Smooth muscle cell of the brain vasculature (primary cell): ENCODE results near the gene ATP11B.
"Not testable (repeated sequence)": the region's sequence is repeated elsewhere in the genome, so short reads cannot be mapped to it uniquely, and the experiment has no call there.

Experiments used
- DNase-seq: peaks from one replicate; pipeline ENCODE4 v3.0.0-alpha.2; 2012; ENCODE audit warnings: low read depth, low spot score

ATP11B gene

DNA sequence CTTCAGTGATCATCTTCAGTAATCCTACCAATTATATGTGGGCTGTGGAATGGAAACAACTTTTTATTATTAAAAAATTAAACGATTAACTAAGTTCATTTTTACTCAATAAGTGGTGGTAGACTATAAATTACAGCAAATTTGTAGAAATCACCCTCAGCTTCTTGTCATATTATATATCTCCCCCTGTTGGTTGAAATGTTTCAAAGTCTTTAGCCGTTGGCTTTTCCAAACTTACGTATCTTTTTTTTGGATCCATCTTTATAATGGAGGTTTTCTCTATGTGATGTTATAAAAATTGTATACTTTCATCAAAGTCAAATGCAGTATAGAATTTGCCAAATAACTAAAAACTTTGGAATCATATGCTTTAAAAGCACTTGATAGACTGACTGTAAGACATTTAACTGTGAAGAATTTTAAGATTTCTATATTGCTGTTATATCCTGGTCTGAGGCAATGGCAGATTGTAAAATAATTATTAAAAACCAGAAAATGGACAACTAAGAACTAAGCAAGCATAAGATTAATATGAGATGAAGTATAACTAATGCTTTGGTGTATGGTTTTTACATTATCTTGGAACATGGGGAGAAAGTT, 44.7 kb downstream of the ATP11B start:
- DNase-seq, result no peak

DNA sequence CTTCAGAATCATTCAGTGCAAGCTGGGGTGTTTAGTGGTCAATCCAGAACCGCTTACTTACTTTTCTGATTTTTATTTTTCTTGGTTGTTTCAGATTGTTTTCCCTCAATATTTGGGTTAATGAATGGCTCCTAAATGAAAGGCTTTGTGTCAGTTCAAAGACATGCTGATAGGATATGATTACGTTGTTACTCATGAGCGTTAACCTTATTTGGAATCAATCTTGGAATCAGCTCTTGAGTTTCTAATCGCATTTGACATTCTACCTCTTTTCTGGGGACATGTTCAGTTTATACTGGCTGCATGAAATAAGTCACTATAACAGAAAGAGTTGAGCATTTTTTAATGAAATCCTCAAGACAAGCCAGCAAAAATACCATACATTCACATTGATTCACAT, 50.2 kb downstream of the ATP11B start:
- no peak for DNase-seq

DNA sequence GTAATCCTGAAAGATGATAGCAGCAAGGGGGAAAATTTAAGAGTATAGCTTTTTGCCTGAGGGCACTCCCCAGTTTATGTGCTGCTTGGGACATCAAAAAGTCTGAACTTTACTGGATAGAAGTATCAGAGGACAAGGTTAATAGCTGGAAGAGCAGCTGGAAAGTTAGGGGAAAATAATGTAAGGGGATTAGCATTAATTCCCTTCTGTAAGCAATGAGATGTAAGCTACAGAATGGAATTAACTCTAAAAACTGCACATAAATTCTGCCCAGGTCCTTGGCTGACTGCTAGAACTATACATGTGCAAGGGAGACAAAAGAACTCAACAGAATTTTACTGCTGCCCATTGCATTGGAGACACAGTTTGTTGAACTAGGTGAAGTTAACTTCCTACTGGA, 55.6 kb downstream of the ATP11B start:
- DNase-seq, result no peak

DNA sequence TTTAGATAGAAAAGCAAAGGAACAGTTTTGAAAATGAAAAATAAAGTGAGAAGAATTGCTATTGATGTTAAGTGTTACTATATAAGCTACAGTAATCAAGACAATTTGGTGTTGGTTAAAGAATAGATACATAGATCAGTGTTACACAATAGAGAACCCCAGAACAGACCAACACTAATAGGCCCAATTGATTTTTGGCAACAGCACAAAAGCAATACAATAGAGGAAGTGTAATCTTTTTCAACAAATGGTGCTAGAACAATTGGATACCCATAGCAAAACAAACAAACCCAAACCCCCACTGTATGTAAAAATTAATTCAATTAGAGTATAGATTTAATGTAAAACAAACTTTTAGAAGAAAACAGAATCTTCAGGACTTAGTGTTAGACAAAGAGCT, 61.8 kb downstream of the ATP11B start:
- no peak for DNase-seq

DNA sequence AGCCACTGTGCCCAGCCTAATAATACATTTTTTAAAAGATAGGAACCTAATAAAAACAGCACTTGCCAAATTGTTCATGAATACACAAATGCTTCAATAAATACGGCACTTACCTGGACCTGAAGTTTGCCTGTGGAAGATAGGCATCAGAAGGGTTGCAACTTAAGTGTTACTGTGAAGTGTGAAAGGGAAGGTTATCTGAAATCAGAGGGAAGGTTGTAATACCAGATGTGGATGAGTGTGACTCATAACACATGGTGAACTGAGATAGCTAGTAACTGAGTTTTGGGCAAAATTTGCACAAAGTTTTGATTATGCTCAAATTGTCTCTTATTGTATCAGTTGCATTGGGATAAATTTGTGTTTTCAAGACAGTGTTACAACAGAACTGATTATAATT, 68.0 kb downstream of the ATP11B start:
- no peak for DNase-seq

DNA sequence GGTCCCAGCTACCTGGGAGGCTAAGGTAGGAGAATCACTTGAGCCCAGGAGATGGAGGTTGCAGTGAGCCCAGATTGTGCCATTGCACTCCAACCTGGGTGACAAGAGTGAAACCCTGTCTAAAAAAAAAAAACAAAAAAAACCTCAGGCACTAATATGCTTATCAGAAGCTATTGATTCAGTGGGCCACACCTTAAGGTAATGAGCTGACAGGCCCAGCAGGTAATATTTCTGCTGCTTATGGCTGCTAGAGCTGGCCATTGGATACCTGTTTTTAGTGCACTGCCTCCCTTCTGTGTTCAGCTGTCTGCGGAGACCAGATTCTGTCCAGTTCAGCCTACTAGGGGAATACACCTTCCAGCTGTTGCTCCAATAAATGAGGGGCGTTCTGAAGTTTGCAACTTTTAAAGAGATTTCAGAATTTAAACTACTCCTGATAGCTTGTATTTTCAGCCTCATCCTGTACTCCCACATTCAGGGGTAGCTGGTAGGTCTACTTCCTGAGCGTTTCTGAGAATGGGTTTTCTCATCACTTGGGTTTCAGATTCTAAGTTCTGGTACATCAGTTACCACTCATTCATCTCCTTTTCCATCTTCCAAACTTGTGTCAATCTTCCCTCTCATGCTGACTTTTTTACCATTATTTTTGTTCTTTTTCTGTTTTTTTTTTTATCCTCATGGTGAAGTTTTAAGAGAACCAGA, 69.0 kb downstream of the ATP11B start:
- no peak for DNase-seq

DNA sequence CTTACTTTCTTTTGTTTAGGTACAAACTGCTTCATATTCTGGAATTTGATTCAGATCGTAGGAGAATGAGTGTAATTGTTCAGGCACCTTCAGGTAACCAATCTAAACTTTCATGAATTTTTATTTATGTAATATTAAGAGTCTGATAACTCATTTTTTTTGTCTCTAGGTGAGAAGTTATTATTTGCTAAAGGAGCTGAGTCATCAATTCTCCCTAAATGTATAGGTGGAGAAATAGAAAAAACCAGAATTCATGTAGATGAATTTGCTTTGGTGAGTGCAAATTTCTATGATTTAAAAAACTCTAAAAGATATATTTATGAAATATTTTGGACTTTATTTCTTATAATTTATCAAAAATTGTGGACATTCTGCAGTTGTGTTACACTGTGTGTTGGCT, 75.8 kb downstream of the ATP11B start:
- no peak for DNase-seq

DNA sequence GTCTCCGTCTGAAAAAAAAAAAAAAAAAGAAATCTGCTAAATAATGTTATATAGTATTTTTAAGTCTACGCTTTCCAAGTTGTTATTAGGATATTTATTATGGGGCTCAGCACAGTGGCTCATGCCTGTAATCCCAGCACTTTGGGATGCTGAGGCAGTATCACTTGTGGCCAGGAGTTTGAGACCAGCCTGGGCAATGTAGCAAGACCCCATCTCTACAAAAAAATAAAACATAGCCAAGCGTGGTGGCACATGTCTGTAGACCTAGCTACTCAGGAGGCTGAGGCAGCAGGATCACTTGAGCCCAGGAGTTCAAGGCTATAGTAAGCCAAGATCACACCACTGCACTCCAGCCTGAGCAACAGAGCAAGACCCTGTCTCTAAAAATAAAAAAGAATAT, 77.6 kb downstream of the ATP11B start:
- not testable (repeated sequence) for DNase-seq

DNA sequence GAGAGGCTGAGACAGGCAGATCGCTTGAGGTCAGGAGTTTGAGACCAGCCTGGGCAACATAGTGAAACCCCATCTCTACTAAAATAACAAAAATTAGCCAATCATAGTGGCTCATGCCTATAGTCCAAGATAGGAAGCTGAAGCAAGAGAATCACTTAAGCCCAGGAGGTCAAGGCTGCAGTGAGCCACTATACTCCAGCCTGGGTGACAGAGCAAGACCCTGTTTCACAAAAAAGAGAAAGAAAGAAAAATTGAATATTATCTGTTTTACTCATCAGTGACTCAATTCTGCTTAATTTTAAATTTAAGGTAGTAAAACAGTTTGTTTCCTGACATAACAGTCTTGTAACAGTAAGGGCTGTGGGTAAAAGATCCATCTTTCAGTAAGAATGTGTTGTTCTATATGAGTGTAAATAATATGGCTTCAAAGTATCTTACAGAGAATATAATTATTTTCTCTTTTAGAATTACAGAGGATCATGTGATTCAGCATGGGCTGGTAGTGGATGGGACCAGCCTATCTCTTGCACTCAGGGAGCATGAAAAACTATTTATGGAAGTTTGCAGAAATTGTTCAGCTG, 85.8 kb downstream of the ATP11B start:
- DNase-seq, result no peak

DNA sequence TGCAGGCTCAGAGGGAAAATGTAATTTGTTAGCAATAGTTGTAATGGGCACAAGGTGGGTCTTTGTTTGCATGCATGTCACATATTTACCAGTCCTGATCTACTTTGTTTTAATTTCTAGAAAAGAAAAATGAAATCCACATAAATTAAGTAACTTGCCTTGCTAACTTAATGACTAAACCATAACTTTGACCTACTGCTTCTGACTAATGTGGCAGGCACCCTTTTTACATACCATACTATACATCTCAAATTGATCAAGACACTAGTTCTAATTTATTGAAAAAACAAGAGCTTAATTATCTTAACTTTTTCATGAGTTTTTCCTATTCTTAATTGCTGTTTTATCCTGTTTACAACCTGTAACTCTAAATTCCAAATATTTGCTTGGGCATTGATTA, 93.2 kb downstream of the ATP11B start:
- DNase-seq, result no peak

DNA sequence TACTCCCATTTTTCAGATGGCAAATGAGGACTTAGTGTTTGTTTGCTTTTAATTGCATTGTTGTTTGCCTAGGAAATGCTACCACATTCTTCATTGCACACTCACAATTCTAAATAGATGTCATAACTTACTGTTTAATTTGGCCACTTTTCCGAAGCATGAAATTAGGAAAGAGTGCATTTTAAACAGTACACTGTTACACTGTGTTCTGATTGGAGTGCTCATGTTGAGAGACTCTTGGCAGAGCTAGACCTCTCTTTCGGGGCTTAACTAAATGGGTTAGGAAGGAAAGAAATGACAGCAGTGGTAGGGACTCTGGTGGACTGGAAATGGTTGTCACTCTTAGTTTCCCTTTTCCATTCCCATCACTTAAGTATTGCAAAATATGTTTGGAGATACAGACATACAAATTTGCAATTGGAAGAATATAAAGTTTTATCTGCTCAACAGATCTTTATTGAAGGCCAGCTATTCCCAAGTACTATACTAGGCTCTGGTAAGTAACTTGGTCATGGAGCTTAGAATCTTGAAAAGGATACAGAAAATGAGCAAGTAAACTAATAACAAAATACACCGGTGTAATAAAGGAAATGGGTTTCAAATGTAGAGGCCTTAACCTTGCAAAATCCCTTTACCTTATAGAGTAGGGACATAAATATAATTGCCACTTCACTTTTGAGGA, 96.8 kb downstream of the ATP11B start:
- no peak for DNase-seq

DNA sequence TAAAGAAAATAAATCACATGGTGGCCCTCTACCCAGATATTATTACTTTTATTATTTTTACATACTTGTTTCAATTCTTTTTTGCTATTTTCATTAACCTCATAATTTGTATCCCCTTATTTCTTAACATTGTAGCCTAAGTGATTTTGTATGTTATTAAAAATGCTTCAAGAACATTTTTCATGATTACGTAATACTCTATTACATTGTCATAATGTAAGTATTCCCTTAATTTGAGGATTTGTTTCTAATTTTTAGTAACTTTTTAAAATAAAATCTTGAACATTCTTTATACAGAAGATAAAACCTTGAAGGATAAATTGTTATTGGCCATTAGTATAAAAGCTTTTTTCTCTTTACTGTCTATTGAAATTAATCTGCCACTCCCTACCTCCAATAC, 98.1 kb downstream of the ATP11B start:
- no peak for DNase-seq

DNA sequence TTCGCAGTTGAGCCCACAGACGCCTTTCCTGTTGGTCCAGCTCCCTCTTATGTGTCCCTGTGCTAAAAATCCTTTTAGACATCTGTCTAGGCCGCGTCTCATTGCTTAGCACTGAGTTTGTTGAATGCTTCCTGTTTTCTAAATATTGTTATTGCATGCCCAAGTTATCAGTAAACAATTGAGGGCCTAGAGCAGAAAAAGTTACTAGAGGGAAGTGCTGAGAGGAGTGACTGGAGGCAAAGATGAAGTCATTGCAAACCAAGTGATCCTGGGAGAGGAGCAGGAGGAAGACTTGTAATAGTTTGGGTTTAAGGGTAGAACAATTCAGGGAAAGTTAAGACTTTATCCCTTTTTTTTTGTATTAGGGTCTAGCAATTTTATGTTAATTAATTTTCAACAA, 98.9 kb downstream of the ATP11B start:
- no peak for DNase-seq

DNA sequence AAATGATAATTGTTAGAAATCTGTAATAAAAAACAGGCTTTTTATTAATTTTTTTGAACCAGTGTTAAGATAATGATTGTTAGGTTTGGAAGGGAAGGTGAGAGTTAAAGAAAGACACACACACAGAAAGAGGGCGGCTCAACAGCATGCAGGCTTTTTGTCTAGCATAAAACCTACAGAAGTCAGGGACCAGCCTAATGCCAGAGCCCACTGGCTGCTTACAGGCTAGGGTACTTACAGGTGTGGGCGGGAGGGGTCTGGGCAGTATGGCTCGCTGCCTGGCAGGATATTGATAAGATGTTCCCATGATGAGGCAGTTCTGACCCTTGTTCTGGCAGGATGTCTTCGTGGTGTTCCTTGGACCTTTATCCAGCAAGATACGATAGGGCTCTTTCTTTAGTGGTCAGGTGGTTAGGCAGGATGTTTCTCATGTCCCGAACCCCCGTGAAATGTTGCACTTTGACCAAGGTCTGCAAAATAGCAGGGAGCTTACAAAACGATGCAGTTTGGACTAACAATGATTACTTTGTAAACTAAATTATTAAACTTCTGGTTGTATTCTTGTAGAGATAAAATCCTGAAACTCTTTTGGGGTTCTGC, 102.3 kb downstream of the ATP11B start:
- DNase-seq, result no peak

DNA sequence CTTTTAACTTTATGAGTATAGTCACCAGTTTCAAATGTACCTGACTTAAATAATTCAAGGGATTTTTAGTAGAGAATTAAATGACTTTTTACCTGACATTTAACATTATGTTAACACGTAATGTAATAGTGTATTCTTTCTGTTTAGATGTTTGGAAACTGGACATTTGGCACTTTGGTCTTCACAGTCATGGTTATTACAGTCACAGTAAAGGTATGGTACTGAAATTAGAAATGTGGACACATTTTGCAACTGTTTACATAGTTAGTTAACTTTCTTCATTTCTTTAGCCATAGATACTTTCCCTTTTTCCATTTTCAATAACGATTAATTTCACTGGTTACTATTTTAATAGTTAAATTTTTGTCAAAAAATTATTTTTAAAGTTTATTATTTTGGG, 103.2 kb downstream of the ATP11B start:
- DNase-seq, result no peak

DNA sequence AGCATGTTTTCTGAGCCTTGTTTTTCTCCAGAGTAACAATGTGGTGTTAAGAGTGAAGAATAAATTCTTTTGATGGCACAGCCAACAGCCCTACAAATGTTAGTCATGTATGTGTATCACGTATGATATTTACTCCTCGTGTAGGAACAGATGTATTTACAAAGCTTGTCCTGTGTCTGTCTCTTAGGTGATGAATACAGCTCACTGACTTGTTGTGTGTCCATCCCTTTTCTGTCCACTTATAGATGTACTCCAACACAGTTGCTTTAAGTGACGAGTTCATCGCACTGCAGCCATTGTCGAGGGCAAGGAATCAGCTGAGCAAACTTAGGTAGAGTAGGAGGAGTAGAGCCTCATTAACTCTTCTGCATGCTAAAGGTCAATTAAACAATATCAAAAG, 108.9 kb downstream of the ATP11B start:
- no peak for DNase-seq

DNA sequence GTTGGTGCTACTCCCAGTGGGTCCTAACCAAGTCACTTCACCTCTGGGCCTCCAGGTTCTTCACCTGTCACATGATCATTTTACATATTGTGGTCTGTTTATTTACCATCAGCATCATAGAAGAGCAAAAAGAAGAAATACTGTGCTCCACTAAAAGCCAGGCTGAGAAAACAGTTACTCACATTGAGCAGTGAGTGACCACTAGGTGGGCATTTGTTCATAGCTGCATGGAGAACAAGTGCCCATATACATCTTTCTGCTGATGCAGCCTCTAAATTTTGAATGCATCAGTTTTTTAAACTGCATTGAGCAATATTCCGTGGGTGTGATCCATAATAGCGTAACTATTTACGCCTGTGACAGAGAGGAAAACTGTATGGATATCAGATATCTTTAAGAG, 110.9 kb downstream of the ATP11B start:
- no peak for DNase-seq

DNA sequence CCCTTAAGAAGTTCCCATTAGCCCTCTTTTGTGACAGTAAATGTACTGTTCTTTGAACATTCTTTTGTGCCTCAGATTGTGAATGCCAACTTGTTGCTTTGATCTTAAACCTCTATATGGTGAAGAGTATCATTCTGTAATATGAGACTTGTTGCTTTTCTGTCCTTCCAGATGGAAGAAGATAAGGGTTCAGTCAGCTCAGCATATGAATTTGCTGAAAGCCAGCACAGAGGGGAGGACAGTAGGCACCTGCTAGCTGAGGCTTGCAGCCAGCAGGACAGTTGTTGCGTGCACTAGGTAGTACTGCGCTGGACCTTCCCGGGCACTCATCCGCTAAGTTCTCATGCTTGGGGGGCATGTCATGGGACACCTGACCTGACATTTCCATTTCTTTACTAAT, 112.3 kb downstream of the ATP11B start:
- no peak for DNase-seq

DNA sequence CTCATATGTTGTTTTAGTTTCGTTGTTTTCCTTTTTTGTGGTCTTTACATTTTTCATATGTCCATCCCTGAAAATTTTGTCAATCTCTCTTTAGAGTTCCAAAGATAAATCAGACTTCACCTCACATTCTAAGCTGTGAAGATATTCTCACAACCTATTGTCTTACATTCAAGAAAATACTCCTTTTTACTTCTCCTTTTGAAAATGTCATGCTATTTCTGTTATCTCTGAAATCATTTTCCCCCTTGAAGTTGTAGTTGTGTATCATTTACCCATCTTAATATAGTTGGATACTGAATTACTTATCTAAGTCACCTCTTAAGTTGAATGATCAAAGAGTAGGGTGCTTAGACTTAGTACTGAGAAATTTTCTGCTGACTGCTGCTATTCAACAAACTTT, 112.7 kb downstream of the ATP11B start:
- no peak for DNase-seq

DNA sequence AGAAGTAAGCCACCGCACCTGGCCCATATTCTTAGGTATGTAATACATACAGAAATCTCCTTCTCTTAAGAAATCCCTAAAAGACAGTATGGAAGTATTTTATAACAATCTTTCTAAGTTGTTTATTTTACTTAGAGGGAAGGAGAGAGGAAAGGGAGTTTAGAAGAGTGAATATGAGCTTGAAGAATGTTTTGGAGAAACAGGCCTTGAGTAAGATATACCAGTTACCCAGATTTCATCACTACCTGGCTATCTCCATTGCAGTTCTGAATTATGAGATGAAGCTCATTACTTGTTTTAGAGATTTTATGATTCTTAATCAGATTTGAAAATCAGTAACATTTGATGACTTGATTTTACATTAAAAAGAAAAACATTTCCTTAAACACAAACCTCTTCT, 115.2 kb downstream of the ATP11B start:
- no peak for DNase-seq

DNA sequence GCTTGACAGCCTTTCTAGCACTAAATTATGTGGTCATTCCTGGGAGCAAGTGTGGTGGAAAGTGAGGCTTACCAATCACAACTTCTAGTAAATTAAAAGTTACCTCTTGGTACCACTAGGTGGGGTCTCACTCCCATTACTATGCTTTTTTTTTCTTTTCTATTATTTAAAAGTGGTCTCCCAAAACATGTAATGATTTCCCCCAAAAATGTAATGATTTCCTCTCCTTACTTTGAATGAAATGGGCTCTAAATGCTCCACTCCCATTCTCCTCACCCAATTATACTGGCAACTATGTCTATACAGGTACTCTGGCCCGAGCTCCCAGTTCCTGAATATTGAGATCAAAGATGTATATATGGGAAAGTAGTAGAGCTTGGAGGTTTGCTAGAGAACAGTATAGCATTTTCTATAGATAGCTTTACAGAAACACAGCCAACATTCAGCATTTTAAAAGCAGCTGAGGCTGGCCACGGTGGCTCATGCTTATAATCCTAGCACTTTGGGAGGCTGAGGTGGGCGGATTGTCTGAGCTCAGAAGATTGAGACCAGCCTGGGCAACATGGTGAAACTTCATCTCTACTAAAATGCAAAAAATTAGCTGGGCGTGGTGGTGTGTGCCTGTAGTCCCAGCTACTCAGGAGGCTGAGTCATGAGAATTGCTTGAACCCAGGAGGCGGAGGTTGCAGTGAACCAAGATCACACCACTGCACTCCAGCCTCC, 116.2 kb downstream of the ATP11B start:
- DNase-seq, result no peak
